Measurements from ENCODE around the gene NOS1AP. TPM values are rescaled to one million over a fixed set of nuclear protein-coding genes. Genes with fewer than 3 reads are reported as not detected.

Gene NOS1AP
- total RNA-seq, 4 donors from 2014 or later: 0.99 to 9.0 (median 4.0) TPM

GRCh38 chr1:162386292-162387225 is 317.1 kb downstream of the NOS1AP start:
- Histone ChIP-seq H3K36me3 (peaks cover 0 to 14% (median 2%) of the 10 kb centered on the region in 4 donors), H3K9me3 (no peaks in the 10 kb centered on the region), H3K4me3 (no peak overlapping the region), H3K27ac (replicated peaks in 1 of 4) (no peak overlapping the region), H3K4me1 (peaks cover 0 to under 1% (median 0%) of the 10 kb centered on the region in 4 donors), H3K27me3 (peaks cover 0 to 8% (median 0%) of the 10 kb centered on the region in 4 donors)
- WGBS: 88% methylated on average over 8 of the region's 8 CpGs
- DNase-seq (ENCODE audit: extremely low spot score): no peak
- intact Hi-C loops (cut with DNase I): no loop called here
- no peak for TF ChIP-seq EP300 (IDR thresholded peaks at IDR 0.05)
- no peak for TF ChIP-seq POLR2A (IDR thresholded peaks at IDR 0.05; ENCODE audit: low read depth)
- no peak for TF ChIP-seq POLR2AphosphoS5 (IDR thresholded peaks at IDR 0.05)
- TF ChIP-seq CTCF (IDR thresholded peaks at IDR 0.05): no peak

- WGBS: 82% methylated on average over 20 of the region's 20 CpGs
- Histone ChIP-seq H3K4me3 (no peak overlapping the region), H3K9me3 (no peaks in the 10 kb centered on the region), H3K4me1 (peaks cover 0 to 6% (median 2%) of the 10 kb centered on the region in 4 donors), H3K36me3 (peaks cover 0 to 12% (median 2%) of the 10 kb centered on the region in 4 donors), H3K27ac (replicated peaks in 1 of 4) (no peak overlapping the region), H3K27me3 (peaks cover 0 to 8% (median 0%) of the 10 kb centered on the region in 4 donors)
- TF ChIP-seq CTCF (IDR thresholded peaks at IDR 0.05) (no peak), POLR2A (IDR thresholded peaks at IDR 0.05; ENCODE audit: low read depth) (no peak), EP300 (IDR thresholded peaks at IDR 0.05) (no peak), POLR2AphosphoS5 (IDR thresholded peaks at IDR 0.05) (no peak)
- no peak for DNase-seq (ENCODE audit: extremely low spot score)
- intact Hi-C loops (cut with DNase I): no loop called here
Measured at GRCh38 chr1:162387226-162388082, 318.0 kb downstream of the NOS1AP start.

- WGBS: 90% methylated on average over 7 of the region's 8 CpGs
- H3K4me1 ChIP-seq: peaks cover 0 to 6% (median 2%) of the 10 kb centered on the region in 4 donors
- no peak overlapping the region for H3K4me3 ChIP-seq
- H3K27ac ChIP-seq (replicated peaks in 1 of 4): no peak overlapping the region
- intact Hi-C loops (cut with DNase I): no loop called here
- DNase-seq (ENCODE audit: extremely low spot score): no peak
- peaks cover 0 to 8% (median 0%) of the 10 kb centered on the region in 4 donors for H3K27me3 ChIP-seq
- H3K36me3 ChIP-seq: peaks cover 0 to 9% (median 2%) of the 10 kb centered on the region in 4 donors
- H3K9me3 ChIP-seq: no peaks in the 10 kb centered on the region
- TF ChIP-seq POLR2AphosphoS5 (IDR thresholded peaks at IDR 0.05): no peak
- no peak for TF ChIP-seq CTCF (IDR thresholded peaks at IDR 0.05)
- no peak for TF ChIP-seq EP300 (IDR thresholded peaks at IDR 0.05)
- TF ChIP-seq POLR2A (IDR thresholded peaks at IDR 0.05; ENCODE audit: low read depth): no peak
Measured at GRCh38 chr1:162388083-162388594, 318.6 kb downstream of the NOS1AP start.

GRCh38 chr1:162388615-162389014 is 319.1 kb downstream of the NOS1AP start:
- intact Hi-C loops (cut with DNase I): no loop called here
- WGBS: 95% methylated on average over 5 of the region's 5 CpGs
- peaks cover 0 to 4% (median under 1%) of the 10 kb centered on the region in 4 donors for H3K36me3 ChIP-seq
- no peak overlapping the region for H3K27ac ChIP-seq (replicated peaks in 1 of 4)
- TF ChIP-seq EP300 (IDR thresholded peaks at IDR 0.05) (no peak), POLR2AphosphoS5 (IDR thresholded peaks at IDR 0.05) (no peak), POLR2A (IDR thresholded peaks at IDR 0.05; ENCODE audit: low read depth) (no peak), CTCF (IDR thresholded peaks at IDR 0.05) (no peak)
- DNase-seq (ENCODE audit: extremely low spot score): no peak
- peaks cover 0 to 6% (median 2%) of the 10 kb centered on the region in 4 donors for H3K4me1 ChIP-seq
- peaks cover 0 to 8% (median 0%) of the 10 kb centered on the region in 4 donors for H3K27me3 ChIP-seq
- no peaks in the 10 kb centered on the region for H3K9me3 ChIP-seq
- no peak overlapping the region for H3K4me3 ChIP-seq

Data from esophagus muscularis mucosa (tissue), 4 donors.